Brain microvascular endothelial cell (primary cell): Measurements from ENCODE around the gene ADCY5.
"Not testable (repeated sequence)": the region's sequence is repeated elsewhere in the genome, so short reads cannot be mapped to it uniquely, and the experiment has no call there.

Experiments
- DNase-seq: peaks from one replicate; pipeline ENCODE4 v3.0.0-alpha.2; 2020
- H3K27ac ChIP-seq: fragments of 250-450 bp; sonication (Bioruptor Pico); 2 replicates; pipeline ENCODE4 v1.5.1; 2020; ENCODE audit warnings: mild to moderate bottlenecking, moderate library complexity
- H3K27me3 ChIP-seq: fragments of 250-450 bp; sonication (Bioruptor Pico); replicated peaks from 2 replicates; pipeline ENCODE4 v1.5.1; 2020; ENCODE audit warnings: mild to moderate bottlenecking
- H3K36me3 ChIP-seq: fragments of 250-450 bp; sonication (Bioruptor Pico); replicated peaks from 2 replicates; pipeline ENCODE4 v1.5.1; 2020; ENCODE audit warnings: mild to moderate bottlenecking
- H3K4me3 ChIP-seq: 2 replicates; pipeline ENCODE4 v1.5.1; 2011; ENCODE audit warnings: low read depth, mild to moderate bottlenecking, control low read depth, low read length, moderate library complexity
- CTCF ChIP-seq: IDR thresholded peaks from 2 replicates; pipeline ENCODE4 v1.5.1; 2011; ENCODE audit warnings: low read depth, mild to moderate bottlenecking, moderate library complexity, low read length, control low read depth, inconsistent platforms; ENCODE audit errors: missing control alignments
- in situ Hi-C: cut with HindIII; loops from 2 replicates; pipeline ENCODE4 v1.10.0; 2017; ENCODE audit warnings: low sequenced_read_pairs, low pct_ligation_motif_present

Gene ADCY5

GRCh38 chr3:123239756-123240155, 209.1 kb downstream of the ADCY5 start:
- H3K27me3 ChIP-seq, result no peaks in the 10 kb centered on the region
- in situ Hi-C loops, result no loop called here
- TF ChIP-seq CTCF, result no peak
- H3K36me3 ChIP-seq, result no peaks in the 10 kb centered on the region
- no peak overlapping the region for H3K27ac ChIP-seq
- DNase-seq, result no peak
- no peak overlapping the region for H3K4me3 ChIP-seq

- in situ Hi-C loops, H3K27me3 ChIP-seq, H3K27ac ChIP-seq, H3K36me3 ChIP-seq, DNase-seq, H3K4me3 ChIP-seq: not testable (repeated sequence)
Observed at GRCh38 chr3:123239186-123239585, 209.7 kb downstream of the ADCY5 start.

- no peak for TF ChIP-seq CTCF
- no peak for DNase-seq
- Histone ChIP-seq H3K27ac (no peak overlapping the region), H3K4me3 (no peak overlapping the region), H3K36me3 (no peaks in the 10 kb centered on the region), H3K27me3 (no peaks in the 10 kb centered on the region)
- in situ Hi-C loops, result no loop called here
Observed at GRCh38 chr3:123236902-123237301, 212.0 kb downstream of the ADCY5 start.
